ENCODE data around the gene VWA3A.

The VWA3A gene

DNA sequence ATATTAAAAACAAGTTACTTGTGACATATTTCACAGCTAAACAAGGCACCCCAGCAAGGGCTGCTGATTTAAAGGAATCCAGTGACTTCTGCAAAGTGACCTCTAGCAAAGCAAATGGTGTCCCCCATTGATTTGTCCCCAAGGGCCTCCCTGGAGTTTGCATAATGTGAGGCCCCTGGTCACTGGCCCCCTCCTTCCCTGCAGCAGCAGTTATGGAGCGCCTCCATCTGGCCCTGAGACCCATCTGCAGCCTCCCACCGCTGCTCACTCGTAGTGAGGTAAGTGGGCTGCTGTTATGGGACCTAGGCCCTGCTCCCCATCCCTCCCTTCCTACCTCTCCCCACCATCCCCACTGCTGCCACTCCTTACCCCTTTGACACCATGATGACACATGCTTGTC is 94.2 kb downstream of the VWA3A start:
- no peak for DNase-seq (ENCODE audit: insufficient read length, low spot score)
- no peak for TF ChIP-seq CTCF (IDR thresholded peaks at IDR 0.05; ENCODE audit: insufficient read depth, missing control alignments)
- no peak for FAIRE-seq

DNA sequence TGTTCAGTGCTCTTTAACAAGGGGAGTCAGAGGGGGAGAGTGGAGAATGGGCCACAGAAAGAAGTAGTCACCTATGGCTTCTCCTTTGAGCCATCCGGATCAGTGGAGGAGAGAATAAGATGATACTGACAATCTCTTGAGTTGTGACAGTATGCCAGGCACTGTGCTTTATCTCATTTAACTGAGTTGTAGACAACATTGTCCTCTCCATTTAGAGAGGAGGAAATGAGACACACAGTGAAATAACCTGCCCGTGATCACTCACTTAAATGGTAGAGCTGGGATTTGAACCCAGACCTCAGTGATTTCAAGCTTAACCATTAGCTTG is 95.9 kb downstream of the VWA3A start:
- no peak for TF ChIP-seq CTCF (IDR thresholded peaks at IDR 0.05; ENCODE audit: insufficient read depth, missing control alignments)
- FAIRE-seq = no peak
- DNase-seq (ENCODE audit: insufficient read length, low spot score) = no peak

GRCh38 chr16:22188595-22189442 is 96.5 kb downstream of the VWA3A start:
- peak; percentile 85 for TF ChIP-seq CTCF (IDR thresholded peaks at IDR 0.05; ENCODE audit: insufficient read depth, missing control alignments)
- FAIRE-seq = no peak
- no peak for DNase-seq (ENCODE audit: insufficient read length, low spot score)

GRCh38 chr16:22189473-22190080 is 97.2 kb downstream of the VWA3A start:
- no peak for FAIRE-seq
- TF ChIP-seq CTCF (IDR thresholded peaks at IDR 0.05; ENCODE audit: insufficient read depth, missing control alignments) = no peak
- no peak for DNase-seq (ENCODE audit: insufficient read length, low spot score)

- FAIRE-seq (no peak), DNase-seq (ENCODE audit: insufficient read length, low spot score) (peak; percentile 36)
- TF ChIP-seq CTCF (IDR thresholded peaks at IDR 0.05; ENCODE audit: insufficient read depth, missing control alignments) = no peak
Measured at GRCh38 chr16:22190081-22190775, 97.9 kb downstream of the VWA3A start.

DNA sequence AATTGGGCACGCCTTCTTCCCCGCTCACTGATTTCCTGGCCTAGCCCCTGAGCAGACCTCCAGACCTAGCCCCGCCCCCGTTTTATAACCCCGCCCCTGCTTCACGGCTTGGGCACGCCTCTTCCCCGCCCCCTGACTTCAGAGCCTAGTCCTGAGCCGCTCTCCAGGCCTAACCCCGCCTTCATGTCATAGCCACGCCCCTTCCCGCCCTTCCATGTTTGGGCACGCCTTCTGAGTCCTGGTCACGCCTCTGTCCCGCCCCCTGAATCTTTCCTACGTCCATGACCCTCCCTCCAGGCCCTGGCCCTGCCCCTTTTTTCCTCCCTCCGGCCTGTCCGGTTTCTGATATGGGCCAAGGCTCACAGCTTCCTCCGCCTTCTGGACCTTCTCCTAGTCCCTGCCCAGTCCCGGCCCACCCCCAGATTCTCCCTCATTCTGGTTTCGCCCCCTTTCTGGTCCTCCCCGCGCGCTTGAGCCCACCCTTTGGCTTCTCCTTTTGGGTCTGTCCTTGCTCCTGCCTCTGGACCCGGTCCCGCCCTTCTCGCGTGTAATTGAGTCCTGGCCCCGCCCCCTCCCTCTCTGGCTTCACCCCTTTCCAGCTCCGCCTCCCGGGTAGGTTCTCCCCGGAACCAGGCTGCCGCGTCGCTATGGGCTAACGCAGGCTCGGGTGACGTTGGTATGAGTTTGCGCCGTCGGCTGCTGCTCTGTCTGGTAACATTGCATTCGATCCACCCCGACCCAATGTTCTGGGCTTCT is 98.6 kb downstream of the VWA3A start:
- DNase-seq (ENCODE audit: insufficient read length, low spot score) (peak; percentile 45), FAIRE-seq (no peak)
- no peak for TF ChIP-seq CTCF (IDR thresholded peaks at IDR 0.05; ENCODE audit: insufficient read depth, missing control alignments)
